Measurements from ENCODE around the gene DDX41.

DNA sequence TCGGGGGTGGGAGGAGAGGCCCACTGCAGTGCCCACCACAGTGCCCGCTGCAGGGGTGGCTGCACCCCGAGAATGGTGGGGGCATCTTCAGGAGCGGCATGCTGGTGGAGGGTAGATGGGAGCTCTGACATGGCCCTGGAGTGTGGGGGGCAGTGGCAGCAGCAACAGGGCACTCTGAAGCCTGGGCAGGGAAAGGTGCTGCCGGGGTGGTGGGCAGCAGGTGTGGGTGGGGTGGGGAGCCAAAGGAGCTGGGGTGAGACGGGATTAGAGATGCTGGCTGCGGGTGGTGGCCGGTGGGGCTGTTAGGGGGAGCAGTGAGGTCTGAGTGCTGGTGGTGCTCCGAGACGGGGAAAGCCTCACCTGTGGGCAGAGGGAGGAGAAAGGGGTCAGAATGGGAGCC is 19.6 kb upstream of the DDX41 start:
- TF ChIP-seq, protein P1, sequence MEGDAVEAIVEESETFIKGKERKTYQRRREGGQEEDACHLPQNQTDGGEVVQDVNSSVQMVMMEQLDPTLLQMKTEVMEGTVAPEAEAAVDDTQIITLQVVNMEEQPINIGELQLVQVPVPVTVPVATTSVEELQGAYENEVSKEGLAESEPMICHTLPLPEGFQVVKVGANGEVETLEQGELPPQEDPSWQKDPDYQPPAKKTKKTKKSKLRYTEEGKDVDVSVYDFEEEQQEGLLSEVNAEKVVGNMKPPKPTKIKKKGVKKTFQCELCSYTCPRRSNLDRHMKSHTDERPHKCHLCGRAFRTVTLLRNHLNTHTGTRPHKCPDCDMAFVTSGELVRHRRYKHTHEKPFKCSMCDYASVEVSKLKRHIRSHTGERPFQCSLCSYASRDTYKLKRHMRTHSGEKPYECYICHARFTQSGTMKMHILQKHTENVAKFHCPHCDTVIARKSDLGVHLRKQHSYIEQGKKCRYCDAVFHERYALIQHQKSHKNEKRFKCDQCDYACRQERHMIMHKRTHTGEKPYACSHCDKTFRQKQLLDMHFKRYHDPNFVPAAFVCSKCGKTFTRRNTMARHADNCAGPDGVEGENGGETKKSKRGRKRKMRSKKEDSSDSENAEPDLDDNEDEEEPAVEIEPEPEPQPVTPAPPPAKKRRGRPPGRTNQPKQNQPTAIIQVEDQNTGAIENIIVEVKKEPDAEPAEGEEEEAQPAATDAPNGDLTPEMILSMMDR (IDR thresholded peaks at IDR 0.05; ENCODE audit: low read length), result no peak
- no peak for TF ChIP-seq EZH2 (optimal IDR thresholded peaks at IDR 0.05; ENCODE audit: low read depth, low read length)

All from MM.1S (cell line).